ENCODE measurements around the gene TRAPPC10. TPM values are rescaled to one million over a fixed set of nuclear protein-coding genes. Genes with fewer than 3 reads are reported as not detected.

The TRAPPC10 gene
- total RNA-seq, 1 experiment from 2014 or later: 39.3 TPM

GRCh38 chr21:44071359-44072104 is 59.4 kb downstream of the TRAPPC10 start:
- H3K36me3 Mint-ChIP-seq (ENCODE audit: insufficient read depth, unreplicated experiment): peaks cover 55% of the 10 kb centered on the region
- intact Hi-C loops (cut with micrococcal nuclease): no loop called here
- POLR2A ChIA-PET: no interaction called here
- no TSS peak for BruUV-seq (replicated peaks)
- no peaks in the 10 kb centered on the region for H3K4me1 Mint-ChIP-seq (ENCODE audit: insufficient read depth, unreplicated experiment)
- H3K9me3 Mint-ChIP-seq (ENCODE audit: unreplicated experiment): no peaks in the 10 kb centered on the region
- H3K4me3 Mint-ChIP-seq (ENCODE audit: unreplicated experiment): no peak overlapping the region
- no peaks in the 10 kb centered on the region for H3K27me3 Mint-ChIP-seq (ENCODE audit: insufficient read depth, unreplicated experiment)
- TF ChIP-seq CTCF (IDR thresholded peaks at IDR 0.05; ENCODE audit: unreplicated experiment): no peak
- no peak overlapping the region for H3K27ac Mint-ChIP-seq (ENCODE audit: low read depth, unreplicated experiment)
- CTCF ChIA-PET: interaction anchor here (1.2 kb wide), 1 partner anchor 61 kb away, joined by 4 read pairs; no protein-coding TSS in a partner anchor
- no peak for DNase-seq (ENCODE audit: unreplicated experiment)

GRCh38 chr21:44072111-44072510 is 60.0 kb downstream of the TRAPPC10 start:
- Mint-ChIP-seq H3K4me3 (ENCODE audit: unreplicated experiment) (no peak overlapping the region), H3K27ac (ENCODE audit: low read depth, unreplicated experiment) (no peak overlapping the region), H3K9me3 (ENCODE audit: unreplicated experiment) (no peaks in the 10 kb centered on the region), H3K27me3 (ENCODE audit: insufficient read depth, unreplicated experiment) (no peaks in the 10 kb centered on the region), H3K4me1 (ENCODE audit: insufficient read depth, unreplicated experiment) (no peaks in the 10 kb centered on the region), H3K36me3 (ENCODE audit: insufficient read depth, unreplicated experiment) (peaks cover 61% of the 10 kb centered on the region)
- DNase-seq (ENCODE audit: unreplicated experiment): no peak
- no TSS peak for BruUV-seq (replicated peaks)
- no peak for TF ChIP-seq CTCF (IDR thresholded peaks at IDR 0.05; ENCODE audit: unreplicated experiment)
- POLR2A ChIA-PET: no interaction called here
- intact Hi-C loops (cut with micrococcal nuclease): no loop called here
- CTCF ChIA-PET: interaction anchor here (1.2 kb wide), 1 partner anchor 62 kb away, joined by 4 read pairs; no protein-coding TSS in a partner anchor

GRCh38 chr21:44074315-44074958 is 62.3 kb downstream of the TRAPPC10 start:
- TF ChIP-seq CTCF (IDR thresholded peaks at IDR 0.05; ENCODE audit: unreplicated experiment): no peak
- ChIA-PET POLR2A (interaction anchor here (0.6 to 1.0 kb wide), 3 partner anchors 11 to 240 kb away, joined by 3 read pairs; no protein-coding TSS in a partner anchor), CTCF (interaction anchor here (0.6 to 0.7 kb wide), 2 partner anchors 207 to 265 kb away, joined by 3 to 4 read pairs; no protein-coding TSS in a partner anchor)
- Mint-ChIP-seq H3K4me3 (ENCODE audit: unreplicated experiment) (no peak overlapping the region), H3K36me3 (ENCODE audit: insufficient read depth, unreplicated experiment) (peaks cover 68% of the 10 kb centered on the region), H3K27ac (ENCODE audit: low read depth, unreplicated experiment) (no peak overlapping the region), H3K27me3 (ENCODE audit: insufficient read depth, unreplicated experiment) (no peaks in the 10 kb centered on the region), H3K4me1 (ENCODE audit: insufficient read depth, unreplicated experiment) (no peaks in the 10 kb centered on the region), H3K9me3 (ENCODE audit: unreplicated experiment) (no peaks in the 10 kb centered on the region)
- DNase-seq (ENCODE audit: unreplicated experiment): no peak
- intact Hi-C loops (cut with micrococcal nuclease): no loop called here
- no TSS peak for BruUV-seq (replicated peaks)

- no peak overlapping the region for H3K4me3 Mint-ChIP-seq (ENCODE audit: unreplicated experiment)
- H3K27me3 Mint-ChIP-seq (ENCODE audit: insufficient read depth, unreplicated experiment): no peaks in the 10 kb centered on the region
- no peaks in the 10 kb centered on the region for H3K9me3 Mint-ChIP-seq (ENCODE audit: unreplicated experiment)
- H3K27ac Mint-ChIP-seq (ENCODE audit: low read depth, unreplicated experiment): no peak overlapping the region
- H3K4me1 Mint-ChIP-seq (ENCODE audit: insufficient read depth, unreplicated experiment): no peaks in the 10 kb centered on the region
- no peak for TF ChIP-seq CTCF (IDR thresholded peaks at IDR 0.05; ENCODE audit: unreplicated experiment)
- no TSS peak for BruUV-seq (replicated peaks)
- DNase-seq (ENCODE audit: unreplicated experiment): no peak
- CTCF ChIA-PET: interaction anchor here (0.6 kb wide), 1 partner anchor 9 kb away, joined by 4 read pairs; no protein-coding TSS in a partner anchor
- intact Hi-C loops (cut with micrococcal nuclease): no loop called here
- POLR2A ChIA-PET: no interaction called here
- peaks cover 82% of the 10 kb centered on the region for H3K36me3 Mint-ChIP-seq (ENCODE audit: insufficient read depth, unreplicated experiment)
These were observed 64.2 kb downstream of the TRAPPC10 start for GRCh38 chr21:44076316-44076715.

Measured in MCF 10A (cell line).